ENCODE data around the gene ATP2A2. TPM values are rescaled to one million over a fixed set of nuclear protein-coding genes. Genes with fewer than 3 reads are reported as not detected.

ATP2A2 gene
- total RNA-seq, 1 experiment from 2014 or later = 174 TPM

- no peak overlapping the region for H3K27ac ChIP-seq (ENCODE audit: low read length)
- no peaks in the 10 kb centered on the region for H4K20me1 ChIP-seq (ENCODE audit: low read length)
- no peaks in the 10 kb centered on the region for H3K9me2 ChIP-seq (replicated peaks; ENCODE audit: low read length)
- H3K9me3 ChIP-seq (ENCODE audit: low read length) = no peaks in the 10 kb centered on the region
- no peak overlapping the region for H2AFZ ChIP-seq (ENCODE audit: low read length)
- no peaks in the 10 kb centered on the region for H3F3A ChIP-seq (ENCODE audit: low read length, unreplicated experiment)
- CTCF ChIA-PET = no interaction called here
- H3K79me2 ChIP-seq (ENCODE audit: low read length) = no peaks in the 10 kb centered on the region
- DNase-seq = no peak
- POLR2A ChIA-PET (ENCODE audit: unreplicated experiment) = interaction anchor here (0.6 kb wide), 1 partner anchor 652 kb away, joined by 13 read pairs; no protein-coding TSS in a partner anchor
- no peak for TF ChIP-seq EZH2 (IDR thresholded peaks at IDR 0.05; ENCODE audit: low read length, unreplicated experiment)
- TF ChIP-seq, protein P1, sequence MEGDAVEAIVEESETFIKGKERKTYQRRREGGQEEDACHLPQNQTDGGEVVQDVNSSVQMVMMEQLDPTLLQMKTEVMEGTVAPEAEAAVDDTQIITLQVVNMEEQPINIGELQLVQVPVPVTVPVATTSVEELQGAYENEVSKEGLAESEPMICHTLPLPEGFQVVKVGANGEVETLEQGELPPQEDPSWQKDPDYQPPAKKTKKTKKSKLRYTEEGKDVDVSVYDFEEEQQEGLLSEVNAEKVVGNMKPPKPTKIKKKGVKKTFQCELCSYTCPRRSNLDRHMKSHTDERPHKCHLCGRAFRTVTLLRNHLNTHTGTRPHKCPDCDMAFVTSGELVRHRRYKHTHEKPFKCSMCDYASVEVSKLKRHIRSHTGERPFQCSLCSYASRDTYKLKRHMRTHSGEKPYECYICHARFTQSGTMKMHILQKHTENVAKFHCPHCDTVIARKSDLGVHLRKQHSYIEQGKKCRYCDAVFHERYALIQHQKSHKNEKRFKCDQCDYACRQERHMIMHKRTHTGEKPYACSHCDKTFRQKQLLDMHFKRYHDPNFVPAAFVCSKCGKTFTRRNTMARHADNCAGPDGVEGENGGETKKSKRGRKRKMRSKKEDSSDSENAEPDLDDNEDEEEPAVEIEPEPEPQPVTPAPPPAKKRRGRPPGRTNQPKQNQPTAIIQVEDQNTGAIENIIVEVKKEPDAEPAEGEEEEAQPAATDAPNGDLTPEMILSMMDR (conservative IDR thresholded peaks at IDR 0.05; ENCODE audit: low read depth, low read length) = no peak
- TF ChIP-seq EZH2phosphoT487 (IDR thresholded peaks at IDR 0.05; ENCODE audit: borderline replicate concordance, low read length) = no peak
- no peak overlapping the region for H3K4me3 ChIP-seq (ENCODE audit: low read length)
- H3K9ac ChIP-seq (ENCODE audit: low read length) = no peak overlapping the region
- H3K4me1 ChIP-seq (ENCODE audit: insufficient read depth, low read length) = no peaks in the 10 kb centered on the region
- H3K4me2 ChIP-seq (ENCODE audit: low read length) = no peak overlapping the region
- H3K36me3 ChIP-seq (ENCODE audit: low read depth, low read length) = no peaks in the 10 kb centered on the region
- ATAC-seq = no peak; the same call in 1 of the 2 replicates
- H3K27me3 ChIP-seq (ENCODE audit: low read length) = no peaks in the 10 kb centered on the region
- no TSS peak for BruUV-seq (replicated peaks)
- intact Hi-C loops (cut with micrococcal nuclease) = no loop called here
Measured at GRCh38 chr12:110256780-110257431, 24.1 kb upstream of the ATP2A2 start.

GRCh38 chr12:110258466-110258865 is 22.6 kb upstream of the ATP2A2 start:
- H3K79me2 ChIP-seq (ENCODE audit: low read length) = no peaks in the 10 kb centered on the region
- no peaks in the 10 kb centered on the region for H3K27me3 ChIP-seq (ENCODE audit: low read length)
- DNase-seq = no peak
- no TSS peak for BruUV-seq (replicated peaks)
- ChIA-PET CTCF (interaction anchor here (0.6 kb wide), 2 partner anchors 34 to 53 kb away, joined by 3 read pairs; no protein-coding TSS in a partner anchor), POLR2A (ENCODE audit: unreplicated experiment) (no interaction called here)
- H3K9me3 ChIP-seq (ENCODE audit: low read length) = no peaks in the 10 kb centered on the region
- H3K4me1 ChIP-seq (ENCODE audit: insufficient read depth, low read length) = no peaks in the 10 kb centered on the region
- intact Hi-C loops (cut with micrococcal nuclease) = no loop called here
- H3K9me2 ChIP-seq (replicated peaks; ENCODE audit: low read length) = no peaks in the 10 kb centered on the region
- H3K4me2 ChIP-seq (ENCODE audit: low read length) = no peak overlapping the region
- no peak overlapping the region for H3K9ac ChIP-seq (ENCODE audit: low read length)
- H3K27ac ChIP-seq (ENCODE audit: low read length) = no peak overlapping the region
- no peak overlapping the region for H2AFZ ChIP-seq (ENCODE audit: low read length)
- H3K4me3 ChIP-seq (ENCODE audit: low read length) = no peak overlapping the region
- no peak for TF ChIP-seq EZH2 (IDR thresholded peaks at IDR 0.05; ENCODE audit: low read length, unreplicated experiment)
- TF ChIP-seq, protein P1 (conservative IDR thresholded peaks at IDR 0.05; ENCODE audit: low read depth, low read length) = no peak
- TF ChIP-seq EZH2phosphoT487 (IDR thresholded peaks at IDR 0.05; ENCODE audit: borderline replicate concordance, low read length) = no peak
- H4K20me1 ChIP-seq (ENCODE audit: low read length) = no peaks in the 10 kb centered on the region
- no peaks in the 10 kb centered on the region for H3K36me3 ChIP-seq (ENCODE audit: low read depth, low read length)
- no peaks in the 10 kb centered on the region for H3F3A ChIP-seq (ENCODE audit: low read length, unreplicated experiment)
- ATAC-seq = no peak
